SU-DHL-6 (cell line): ENCODE measurements around the gene YPEL1.
"Not testable (repeated sequence)": the region's sequence is repeated elsewhere in the genome, so short reads cannot be mapped to it uniquely, and the experiment has no call there.

Source experiments
- H2AFZ ChIP-seq: fragments of 200-600 bp; sonication (generic); 2 replicates; pipeline ENCODE4 v1.6.1; 2014; ENCODE audit warnings: low read depth, mild to moderate bottlenecking, moderate library complexity, mixed read lengths, antibody characterized with exemption, low read length; ENCODE audit not compliant: severe bottlenecking
- H3F3A ChIP-seq: fragments of 200-600 bp; shearing (Covaris generic); 2 replicates; pipeline ENCODE4 v1.6.0; 2016; ENCODE audit warnings: antibody characterized with exemption, mild to moderate bottlenecking; ENCODE audit not compliant: insufficient read depth
- H3K27ac ChIP-seq: fragments of 200-600 bp; sonication (generic); 2 replicates; pipeline ENCODE4 v1.5.1; 2016; ENCODE audit warnings: low read depth, mild to moderate bottlenecking, low read length, moderate library complexity, mixed read lengths
- H3K27me3 ChIP-seq: fragments of 200-600 bp; sonication (generic), shearing (Covaris generic); 2 replicates; pipeline ENCODE4 v1.6.0; 2014; ENCODE audit warnings: mild to moderate bottlenecking, low read length
- H3K36me3 ChIP-seq: fragments of 200-600 bp; sonication (generic); 2 replicates; pipeline ENCODE4 v1.6.1; 2014; ENCODE audit warnings: mild to moderate bottlenecking, low read length, mixed read lengths
- H3K4me2 ChIP-seq: fragments of 300-600, 200-600 bp; shearing (Covaris generic), sonication (generic); 2 replicates; pipeline ENCODE4 v1.6.0; 2014; ENCODE audit warnings: low read length, low read depth, mild to moderate bottlenecking; ENCODE audit not compliant: poor library complexity, severe bottlenecking
- H3K4me3 ChIP-seq: fragments of 200-600 bp; sonication (generic); 2 replicates; pipeline ENCODE4 v1.5.1; 2014; ENCODE audit warnings: antibody characterized with exemption, low read length, mild to moderate bottlenecking, mixed read lengths; ENCODE audit not compliant: insufficient read depth, poor library complexity, severe bottlenecking
- H3K79me2 ChIP-seq: fragments of 200-600 bp; sonication (generic); 2 replicates; pipeline ENCODE4 v1.6.1; 2014; ENCODE audit warnings: mild to moderate bottlenecking, low read length, moderate library complexity; ENCODE audit not compliant: insufficient read depth
- H3K9ac ChIP-seq: fragments of 200-600 bp; sonication (generic); 2 replicates; pipeline ENCODE4 v1.7.0; 2014; ENCODE audit warnings: mild to moderate bottlenecking, low read length
- H3K9me2 ChIP-seq: fragments of 200-600 bp; sonication (generic); replicated peaks from 2 replicates; pipeline ENCODE4 v1.6.1; 2014; ENCODE audit warnings: low read length; ENCODE audit not compliant: insufficient read depth
- H3K9me3 ChIP-seq: fragments of 200-600 bp; sonication (generic); 2 replicates; pipeline ENCODE4 v1.6.1; 2014; ENCODE audit warnings: low read length, mixed read lengths; ENCODE audit not compliant: insufficient read depth
- H4K20me1 ChIP-seq: fragments of 200-600 bp; sonication (generic); 2 replicates; pipeline ENCODE4 v1.6.1; 2014; ENCODE audit warnings: low read depth, mild to moderate bottlenecking, antibody characterized with exemption, low read length, moderate library complexity, mixed read lengths
- EZH2phosphoT487 ChIP-seq: fragments of 200-600 bp; sonication (generic), shearing (Covaris generic); conservative IDR thresholded peaks from 2 replicates; pipeline ENCODE4 v1.6.1; 2018; ENCODE audit warnings: mild to moderate bottlenecking, antibody characterized with exemption, low read length, moderate library complexity, mixed read lengths
- TF ChIP-seq, protein P1 (sequence below): fragments of 200-600 bp; sonication (generic); IDR thresholded peaks from one replicate; pipeline ENCODE4 v1.5.1; 2017; ENCODE audit warnings: antibody characterized with exemption, mild to moderate bottlenecking, low read length, moderate library complexity; ENCODE audit not compliant: insufficient read depth, poor library complexity, severe bottlenecking

The YPEL1 gene

DNA sequence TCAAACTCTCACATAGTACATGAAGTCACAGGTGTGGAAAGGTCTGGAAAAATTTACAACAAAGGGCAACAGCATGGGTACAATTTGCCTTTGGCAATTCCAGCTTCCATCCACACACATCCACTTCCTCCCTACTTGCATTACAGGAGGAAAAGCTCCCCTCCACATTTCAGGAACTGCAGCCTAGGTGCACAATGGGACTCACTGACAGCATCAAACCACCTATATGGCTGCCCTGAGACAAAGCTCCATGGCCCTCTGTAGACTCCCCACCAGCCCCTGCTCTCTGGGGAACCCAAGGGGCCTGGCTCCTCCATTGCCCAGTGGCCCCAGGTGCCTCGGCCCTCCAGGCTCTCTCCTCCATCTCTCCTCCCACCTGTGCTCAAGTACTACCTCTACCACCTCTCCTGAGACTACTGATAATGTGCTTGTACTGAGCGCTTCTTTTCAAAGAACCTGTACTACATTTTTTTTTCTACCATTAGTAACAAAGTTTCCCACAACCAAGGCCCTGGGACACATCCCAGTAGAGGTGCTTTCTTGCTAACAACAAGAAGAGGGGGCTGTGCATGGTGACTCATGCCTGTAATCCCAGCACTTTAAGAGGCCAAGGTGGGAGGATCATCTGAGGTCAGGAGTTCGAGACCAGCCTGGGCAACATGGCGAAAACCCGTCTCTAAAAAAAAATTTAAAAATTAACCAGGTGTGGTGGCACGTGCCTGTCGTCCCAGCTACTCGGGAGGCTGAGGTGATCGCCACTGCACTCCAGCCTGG, 4.9 kb downstream of the YPEL1 start:
- Histone ChIP-seq H3K27ac (no peak overlapping the region), H3K9ac (no peak overlapping the region), H3K79me2 (no peaks in the 10 kb centered on the region), H3K27me3 (no peaks in the 10 kb centered on the region), H3F3A (no peaks in the 10 kb centered on the region), H3K9me2 (no peaks in the 10 kb centered on the region), H3K4me2 (no peak overlapping the region), H4K20me1 (no peaks in the 10 kb centered on the region), H3K9me3 (no peaks in the 10 kb centered on the region), H2AFZ (no peak overlapping the region), H3K36me3 (no peaks in the 10 kb centered on the region), H3K4me3 (no peak overlapping the region)
- TF ChIP-seq, protein P1, sequence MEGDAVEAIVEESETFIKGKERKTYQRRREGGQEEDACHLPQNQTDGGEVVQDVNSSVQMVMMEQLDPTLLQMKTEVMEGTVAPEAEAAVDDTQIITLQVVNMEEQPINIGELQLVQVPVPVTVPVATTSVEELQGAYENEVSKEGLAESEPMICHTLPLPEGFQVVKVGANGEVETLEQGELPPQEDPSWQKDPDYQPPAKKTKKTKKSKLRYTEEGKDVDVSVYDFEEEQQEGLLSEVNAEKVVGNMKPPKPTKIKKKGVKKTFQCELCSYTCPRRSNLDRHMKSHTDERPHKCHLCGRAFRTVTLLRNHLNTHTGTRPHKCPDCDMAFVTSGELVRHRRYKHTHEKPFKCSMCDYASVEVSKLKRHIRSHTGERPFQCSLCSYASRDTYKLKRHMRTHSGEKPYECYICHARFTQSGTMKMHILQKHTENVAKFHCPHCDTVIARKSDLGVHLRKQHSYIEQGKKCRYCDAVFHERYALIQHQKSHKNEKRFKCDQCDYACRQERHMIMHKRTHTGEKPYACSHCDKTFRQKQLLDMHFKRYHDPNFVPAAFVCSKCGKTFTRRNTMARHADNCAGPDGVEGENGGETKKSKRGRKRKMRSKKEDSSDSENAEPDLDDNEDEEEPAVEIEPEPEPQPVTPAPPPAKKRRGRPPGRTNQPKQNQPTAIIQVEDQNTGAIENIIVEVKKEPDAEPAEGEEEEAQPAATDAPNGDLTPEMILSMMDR, result no peak
- TF ChIP-seq EZH2phosphoT487, result no peak

DNA sequence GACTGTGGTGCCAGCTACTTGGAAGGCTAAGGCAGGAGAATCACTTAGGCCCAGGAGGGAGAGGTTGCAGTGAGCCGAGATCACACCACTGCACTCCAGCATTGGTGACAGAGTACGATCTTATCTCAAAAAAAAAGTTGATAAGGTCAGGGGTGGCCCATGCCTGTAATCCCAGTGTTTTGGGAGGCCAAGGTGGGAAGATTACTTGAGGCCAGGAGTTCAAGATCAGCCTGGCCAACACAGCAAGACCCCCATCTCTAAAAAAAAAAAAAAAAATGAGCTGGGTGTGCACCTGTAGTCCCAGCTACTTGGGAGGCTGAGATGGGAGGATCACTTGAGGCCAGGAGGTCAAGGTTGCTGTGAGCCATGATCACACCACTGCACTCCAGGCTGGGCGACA, 6.4 kb downstream of the YPEL1 start:
- H3K27me3 ChIP-seq, H3K4me2 ChIP-seq, H3K9ac ChIP-seq, H3K79me2 ChIP-seq, H3F3A ChIP-seq, H4K20me1 ChIP-seq, H3K27ac ChIP-seq, H3K9me3 ChIP-seq, H2AFZ ChIP-seq, H3K4me3 ChIP-seq, H3K9me2 ChIP-seq, H3K36me3 ChIP-seq: not testable (repeated sequence)

DNA sequence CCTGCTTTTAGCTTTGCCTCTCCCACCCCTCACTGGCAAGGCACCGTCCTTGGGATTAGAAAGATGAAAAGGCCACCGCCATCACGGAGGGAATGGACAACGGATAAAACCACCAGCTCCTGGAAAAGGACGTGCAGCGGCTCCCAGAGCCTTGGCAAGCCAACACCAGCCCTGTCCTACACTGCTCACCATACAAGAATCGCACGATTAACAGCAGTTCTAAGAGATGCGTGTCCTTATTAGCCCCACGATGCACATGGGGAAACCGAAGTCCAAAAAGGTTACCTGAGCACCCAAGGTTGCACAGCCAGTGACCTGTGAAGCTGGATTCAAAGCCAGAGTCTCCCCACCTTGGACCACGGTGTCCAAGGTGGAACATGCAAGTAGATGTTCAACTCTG, 7.3 kb downstream of the YPEL1 start:
- Histone ChIP-seq H4K20me1 (no peaks in the 10 kb centered on the region), H2AFZ (no peak overlapping the region), H3K27me3 (no peaks in the 10 kb centered on the region), H3K79me2 (no peaks in the 10 kb centered on the region), H3K9ac (no peak overlapping the region), H3K27ac (no peak overlapping the region), H3K9me3 (no peaks in the 10 kb centered on the region), H3K4me3 (no peak overlapping the region), H3F3A (no peaks in the 10 kb centered on the region), H3K36me3 (no peaks in the 10 kb centered on the region), H3K9me2 (no peaks in the 10 kb centered on the region), H3K4me2 (no peak overlapping the region)
- TF ChIP-seq, protein P1, result no peak
- no peak for TF ChIP-seq EZH2phosphoT487

DNA sequence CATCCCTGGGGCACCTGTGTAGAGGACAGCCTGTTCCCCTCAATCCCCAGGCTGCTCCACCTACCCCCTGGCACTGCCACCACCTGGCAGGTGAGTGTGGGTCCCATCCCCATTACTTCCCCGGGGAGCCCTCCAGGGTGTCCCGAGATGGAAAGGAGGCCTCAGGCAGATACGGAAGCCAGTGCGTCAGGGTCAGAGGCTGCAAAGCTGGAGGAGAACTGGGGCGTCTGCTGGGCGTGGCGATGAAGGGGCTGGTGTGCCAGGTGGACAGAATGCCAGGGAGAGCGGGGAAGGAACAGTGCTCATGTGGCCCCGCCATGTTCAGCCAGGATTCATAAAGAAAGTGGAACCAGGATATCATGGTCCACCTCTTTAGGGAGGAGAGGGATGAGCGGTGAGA, 7.8 kb downstream of the YPEL1 start:
- no peaks in the 10 kb centered on the region for H4K20me1 ChIP-seq
- no peaks in the 10 kb centered on the region for H3K9me3 ChIP-seq
- TF ChIP-seq, protein P1, result no peak
- TF ChIP-seq EZH2phosphoT487, result no peak
- H3K4me2 ChIP-seq, result no peak overlapping the region
- no peaks in the 10 kb centered on the region for H3F3A ChIP-seq
- no peaks in the 10 kb centered on the region for H3K27me3 ChIP-seq
- no peak overlapping the region for H3K4me3 ChIP-seq
- no peaks in the 10 kb centered on the region for H3K36me3 ChIP-seq
- H3K9ac ChIP-seq, result no peak overlapping the region
- no peak overlapping the region for H3K27ac ChIP-seq
- no peaks in the 10 kb centered on the region for H3K9me2 ChIP-seq
- no peaks in the 10 kb centered on the region for H3K79me2 ChIP-seq
- no peak overlapping the region for H2AFZ ChIP-seq
